Bone marrow (tissue), 2 donors: ENCODE data around the gene DLGAP1.
A peak's percentile ranks its signal among the peaks of the same experiment; 100 is the strongest.

Experiments
- DNase-seq, 2 donors: peaks; one replicate each; lab custom pipeline; 2025; lab: John Stamatoyannopoulos, UW

The DLGAP1 gene

GRCh38 chr18:3810296-3810695 lies 644.8 kb downstream of the DLGAP1 start:
- DNase-seq: no peak

GRCh38 chr18:3808985-3809780 lies 645.9 kb downstream of the DLGAP1 start:
- no peak for DNase-seq

- no peak for DNase-seq
These were observed 648.5 kb downstream of the DLGAP1 start for GRCh38 chr18:3806656-3807055.

DNA sequence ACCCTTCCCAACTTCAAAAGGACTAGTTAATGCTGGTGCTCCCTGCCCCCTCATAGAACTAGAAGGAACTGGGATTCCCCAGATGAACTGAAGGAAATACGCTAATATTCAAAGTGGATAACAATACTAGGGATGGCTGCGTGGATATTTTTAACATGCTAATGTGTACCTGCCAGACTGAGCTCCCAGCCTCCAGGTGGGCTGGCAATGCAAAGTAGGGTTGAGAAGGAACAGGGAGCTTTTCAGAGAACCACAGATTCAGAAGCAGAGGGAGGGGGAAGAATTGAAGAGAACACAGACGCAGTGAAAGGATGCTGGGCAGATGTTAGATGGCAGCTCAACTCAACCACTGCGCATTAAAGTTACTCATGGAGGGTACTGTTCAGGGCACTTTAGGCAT lies 650.8 kb downstream of the DLGAP1 start:
- no peak for DNase-seq

- no peak for DNase-seq
These were observed 651.8 kb downstream of the DLGAP1 start for GRCh38 chr18:3803350-3803749.

DNA sequence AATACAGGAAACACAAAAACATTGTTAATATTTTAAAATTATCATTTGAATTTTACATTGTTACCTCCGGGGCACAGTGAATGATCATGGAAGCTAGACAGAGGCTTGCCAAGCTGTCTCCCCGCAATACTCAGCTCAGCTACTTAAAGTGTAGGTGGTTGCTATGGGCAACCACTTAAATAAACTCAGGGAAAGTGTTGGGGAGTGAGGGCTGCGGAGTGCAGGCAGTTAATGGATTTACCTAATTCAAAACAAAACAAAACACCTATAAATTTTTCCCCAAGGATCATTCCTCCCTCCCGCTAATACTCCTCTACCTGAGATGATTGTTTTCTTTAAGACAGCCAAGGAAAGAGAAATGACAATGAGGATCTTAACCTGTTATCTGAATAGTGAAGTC lies 655.6 kb downstream of the DLGAP1 start:
- DNase-seq: no peak

GRCh38 chr18:3798032-3798431 lies 657.1 kb downstream of the DLGAP1 start:
- DNase-seq: no peak

DNA sequence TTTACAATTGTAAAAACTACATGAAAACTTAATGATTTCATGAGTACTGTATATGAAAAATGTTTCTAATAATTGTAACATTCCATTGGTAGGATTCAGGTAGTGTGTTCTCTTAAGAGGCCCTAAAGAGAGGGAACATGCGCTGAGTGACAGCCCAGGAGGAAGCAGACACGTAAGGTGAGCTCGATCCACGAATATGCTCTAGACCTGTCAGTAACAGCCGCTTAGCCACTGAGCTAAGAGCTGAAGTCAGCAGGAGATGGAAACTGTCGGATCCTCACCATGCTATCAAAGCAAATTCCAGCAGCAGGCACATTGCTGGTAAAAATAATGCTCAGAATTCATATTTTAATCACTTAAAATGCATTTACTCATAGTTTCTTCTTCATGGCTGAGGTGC lies 658.7 kb downstream of the DLGAP1 start:
- DNase-seq: no peak

GRCh38 chr18:3794537-3795348 lies 660.4 kb downstream of the DLGAP1 start:
- no peak for DNase-seq

- DNase-seq: no peak
These were observed 661.6 kb downstream of the DLGAP1 start for GRCh38 chr18:3793545-3793944.

GRCh38 chr18:3793111-3793510 lies 662.0 kb downstream of the DLGAP1 start:
- DNase-seq: no peak

- no peak for DNase-seq
These were observed 662.4 kb downstream of the DLGAP1 start for GRCh38 chr18:3792711-3793110.

DNA sequence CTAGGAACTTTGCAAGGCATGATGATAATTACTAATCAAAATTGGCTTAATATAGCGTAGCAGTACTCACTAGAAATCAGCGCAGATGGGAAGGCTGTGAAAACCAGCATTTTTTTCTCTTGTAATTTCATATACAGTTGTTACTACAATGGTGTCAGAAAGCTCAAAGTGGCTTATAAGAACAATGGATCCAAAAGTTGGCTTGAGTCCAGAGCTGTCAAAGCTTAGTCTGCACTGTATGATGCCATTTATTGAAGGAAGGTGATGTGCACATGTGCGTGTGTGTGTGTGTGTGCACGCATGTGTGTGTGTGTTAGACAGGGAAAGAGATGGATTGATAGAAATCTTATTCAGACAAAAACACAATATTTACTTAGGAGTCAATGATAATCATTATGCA lies 663.9 kb downstream of the DLGAP1 start:
- DNase-seq: no peak

GRCh38 chr18:3790703-3791102 lies 664.4 kb downstream of the DLGAP1 start:
- no peak for DNase-seq

- no peak for DNase-seq
These were observed 665.6 kb downstream of the DLGAP1 start for GRCh38 chr18:3789525-3789924.

DNA sequence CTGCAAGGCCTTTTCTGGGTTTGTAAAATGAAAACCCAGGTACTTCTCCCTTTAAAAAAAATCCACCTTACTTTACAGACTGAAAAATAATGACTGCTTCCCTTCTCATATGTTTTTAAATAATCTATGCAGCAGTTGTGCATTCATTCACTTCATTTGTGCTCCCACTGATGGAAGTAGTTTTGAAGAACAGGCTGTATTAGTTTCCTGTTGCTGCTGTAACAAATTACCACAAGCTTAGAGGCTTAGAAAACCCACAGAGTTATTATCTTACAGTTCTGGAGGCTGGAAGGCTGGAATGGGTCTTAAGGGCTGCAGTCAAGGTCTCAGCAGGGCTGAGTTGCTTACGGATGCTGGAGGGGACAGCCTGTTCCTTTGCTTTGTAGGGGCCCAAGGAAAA lies 670.2 kb downstream of the DLGAP1 start:
- DNase-seq: no peak

DNA sequence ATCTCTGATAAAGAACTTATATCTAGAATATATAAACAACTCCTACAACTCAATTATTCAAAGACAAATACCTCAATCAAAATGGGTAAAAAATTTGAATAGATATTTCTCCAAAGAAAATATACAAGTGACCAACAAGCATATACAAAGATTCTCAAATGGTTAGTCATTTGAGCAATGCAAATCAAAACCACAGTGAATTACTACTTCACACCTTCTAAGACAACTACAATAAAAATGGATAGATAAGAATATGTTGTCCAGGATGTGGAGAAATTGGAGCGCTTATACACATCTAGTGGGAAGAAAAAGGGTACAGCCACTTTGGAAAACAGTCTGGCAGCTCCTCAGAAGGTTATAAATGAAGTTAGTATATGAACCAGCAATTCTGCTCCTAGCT lies 672.2 kb downstream of the DLGAP1 start:
- DNase-seq: no peak

DNA sequence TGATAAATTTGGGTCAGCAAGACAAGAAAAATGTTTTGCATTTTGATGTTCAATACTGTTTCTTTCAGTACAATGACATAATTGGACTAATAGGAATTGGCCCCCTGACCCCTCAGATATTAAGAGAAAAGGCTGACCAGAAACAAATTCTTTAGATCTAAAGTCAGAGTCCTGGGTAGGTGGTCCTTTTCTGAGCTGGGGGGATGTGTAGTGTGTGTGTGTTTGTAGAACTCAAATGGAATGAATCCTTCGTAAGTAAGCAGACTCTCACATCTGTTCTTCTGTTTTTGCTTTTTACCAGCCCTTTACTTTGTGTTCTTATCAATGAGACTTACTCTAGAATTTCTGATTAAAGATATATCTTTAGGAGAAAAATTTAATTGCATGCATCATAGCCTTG lies 677.4 kb downstream of the DLGAP1 start:
- DNase-seq: no peak

DNA sequence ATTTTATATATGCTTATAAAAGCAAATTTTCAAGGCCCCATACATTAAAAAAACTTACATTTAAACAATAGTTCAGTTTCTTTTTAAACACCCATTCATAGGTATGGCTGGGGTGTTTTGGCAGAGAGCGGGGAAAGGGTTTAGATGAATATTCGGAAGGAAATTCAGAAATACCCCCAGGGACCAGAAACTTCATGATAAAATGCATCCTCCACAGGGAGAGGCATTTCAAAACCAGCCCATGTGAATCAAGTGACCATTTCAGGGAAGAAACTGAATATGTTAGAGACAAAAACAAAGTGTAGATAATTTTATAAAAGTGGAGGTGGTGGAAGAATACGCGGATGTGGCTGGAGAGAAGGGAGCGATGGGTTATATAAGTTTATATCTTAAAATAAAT lies 678.0 kb downstream of the DLGAP1 start:
- no peak for DNase-seq

- DNase-seq: no peak
These were observed 679.1 kb downstream of the DLGAP1 start for GRCh38 chr18:3775996-3776395.

- no peak for DNase-seq
These were observed 681.8 kb downstream of the DLGAP1 start for GRCh38 chr18:3773303-3773702.

DNA sequence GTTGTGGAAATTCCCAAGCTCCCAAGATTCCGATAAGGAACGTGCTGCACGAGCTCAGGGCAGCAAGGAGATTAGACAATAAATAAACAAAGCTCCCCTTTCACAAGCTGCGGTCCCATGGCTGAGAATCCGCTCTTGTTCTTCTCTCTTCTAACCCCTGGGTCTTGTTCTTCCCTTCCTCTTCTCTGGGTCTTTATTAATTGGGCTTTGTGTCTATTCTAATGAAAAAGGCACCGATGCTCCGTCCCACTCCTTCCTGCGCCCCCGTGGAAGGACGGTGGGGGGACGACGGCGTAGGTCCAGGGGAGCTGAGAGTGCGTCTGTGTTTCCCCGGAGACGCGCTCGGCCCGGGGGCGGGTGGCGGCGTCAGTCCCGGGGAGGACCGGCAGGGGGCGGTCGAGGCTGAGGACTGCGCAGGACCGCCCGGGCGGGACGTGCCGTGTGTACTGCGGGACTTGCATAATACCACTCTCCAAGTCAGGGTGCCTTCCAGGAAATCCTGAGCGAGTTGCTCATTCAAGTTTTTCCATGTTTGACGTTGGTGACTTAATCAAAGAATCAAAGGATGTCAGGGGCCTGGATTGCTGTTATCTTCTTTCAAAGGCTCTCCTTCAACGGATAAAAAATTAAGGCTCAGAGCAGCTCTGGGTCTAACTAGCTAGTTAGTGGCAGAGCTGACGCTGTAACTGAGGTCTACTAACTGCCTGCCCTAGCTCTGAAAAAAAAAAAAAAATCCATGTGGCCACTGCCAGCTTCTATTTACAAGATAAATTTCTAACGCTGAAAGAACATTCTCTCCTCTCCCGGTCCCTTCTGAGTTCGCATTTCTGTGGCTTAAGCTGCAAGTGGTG lies 683.8 kb downstream of the DLGAP1 start:
- peak; percentile 62 to 64 for DNase-seq
